NK-92 (cell line): Measurements from ENCODE around the gene ARHGAP45.
"Not testable (repeated sequence)": the region's sequence is repeated elsewhere in the genome, so short reads cannot be mapped to it uniquely, and the experiment has no call there.

Source experiments
- DNase-seq: peaks from one replicate; lab custom pipeline; 2025; ENCODE audit not compliant: unreplicated experiment; lab: John Stamatoyannopoulos, UW

The ARHGAP45 gene

GRCh38 chr19:1066748-1067340, at the start of gene ARHGAP45:
TSS of gene ARHGAP45 (plus strand) at chr19:1067167. CDS start at chr19:1067406, 239 bp downstream.
- no peak for DNase-seq

- no peak for DNase-seq
Observed at GRCh38 chr19:1017906-1018305, 49.1 kb upstream of the ARHGAP45 start.

GRCh38 chr19:1018393-1018792, 48.6 kb upstream of the ARHGAP45 start:
- no peak for DNase-seq

GRCh38 chr19:1018932-1019615, 47.9 kb upstream of the ARHGAP45 start:
- DNase-seq: no peak

- DNase-seq: no peak
Observed at GRCh38 chr19:1019616-1019961, 47.4 kb upstream of the ARHGAP45 start.

GRCh38 chr19:1019980-1020867, 46.7 kb upstream of the ARHGAP45 start:
- no peak for DNase-seq

- peak; percentile 74 for DNase-seq
Observed at GRCh38 chr19:1020868-1021425, 46.0 kb upstream of the ARHGAP45 start, which contains the start of gene TMEM259. TSS of gene TMEM259 (minus strand) at chr19:1021123. CDS start at chr19:1020996, 127 bp downstream.

GRCh38 chr19:1023883-1024188, 43.1 kb upstream of the ARHGAP45 start:
- DNase-seq: not testable (repeated sequence)

GRCh38 chr19:1025080-1025479, 41.9 kb upstream of the ARHGAP45 start:
- not testable (repeated sequence) for DNase-seq

GRCh38 chr19:1025960-1026782, 40.8 kb upstream of the ARHGAP45 start, which contains the start of gene CNN2:
TSS of gene CNN2 (plus strand) at chr19:1026608. CDS start at chr19:1026662, 54 bp downstream.
- DNase-seq: no peak

GRCh38 chr19:1026783-1027649, 40.0 kb upstream of the ARHGAP45 start:
- no peak for DNase-seq

GRCh38 chr19:1027650-1028061, 39.3 kb upstream of the ARHGAP45 start:
- no peak for DNase-seq

GRCh38 chr19:1028062-1028926, 38.7 kb upstream of the ARHGAP45 start:
- no peak for DNase-seq

GRCh38 chr19:1032264-1032867, 34.6 kb upstream of the ARHGAP45 start:
- DNase-seq: no peak

- DNase-seq: no peak
Observed at GRCh38 chr19:1035998-1036621, 30.9 kb upstream of the ARHGAP45 start.

GRCh38 chr19:1037621-1038064, 29.3 kb upstream of the ARHGAP45 start:
- no peak for DNase-seq

GRCh38 chr19:1038978-1039645, 27.9 kb upstream of the ARHGAP45 start:
- no peak for DNase-seq
